Gastroesophageal sphincter (tissue), 3 donors: ENCODE measurements around the gene KHDRBS2.

Source experiments
- EP300 ChIP-seq: sonication (generic); formaldehyde crosslinking; IDR thresholded peaks from one replicate; pipeline ENCODE4 v1.6.1; 2017; ENCODE audit warnings: antibody characterized with exemption, mild to moderate bottlenecking
- POLR2A ChIP-seq, 2 donors: fragments of 450-650 bp; IDR thresholded peaks; one replicate each; pipeline ENCODE4 v1.6.1; 2017; ENCODE audit warnings: antibody characterized with exemption in 2 of 2, mild to moderate bottlenecking in 2 of 2, moderate library complexity in 1 of 2
- POLR2AphosphoS5 ChIP-seq: sonication (generic); formaldehyde crosslinking; IDR thresholded peaks from one replicate; pipeline ENCODE4 v1.6.1; 2017; ENCODE audit warnings: antibody characterized with exemption
- TF ChIP-seq, protein P1 (sequence below), 4 experiments: fragments of 200-600 bp in 2 of 4; fragments of 450-650 bp in 2 of 4; sonication (generic) in 1 of 4; IDR thresholded peaks; one replicate each; pipeline ENCODE4 v1.5.1; 2017 to 2019; ENCODE audit warnings: antibody characterized with exemption in 4 of 4, mild to moderate bottlenecking in 2 of 4, moderate library complexity in 2 of 4

DNA sequence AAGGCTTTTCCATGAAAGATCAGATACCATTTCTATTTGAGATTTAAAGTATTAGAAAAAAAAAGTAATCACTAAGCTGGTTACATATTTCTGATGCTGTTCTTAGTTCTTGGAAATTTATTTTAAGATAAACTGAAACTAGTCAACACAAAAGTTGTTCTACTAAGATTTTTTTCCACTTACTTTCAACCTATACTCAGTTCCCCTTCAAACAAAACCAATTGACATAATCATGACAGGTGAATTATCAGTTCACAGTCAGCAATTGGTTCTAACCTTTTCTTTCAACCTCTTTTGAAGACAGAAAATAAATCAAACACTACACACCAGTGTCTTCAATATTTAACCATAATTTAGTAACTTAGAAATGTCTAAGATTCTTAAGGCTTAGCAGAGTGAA, 228.7 kb downstream of the KHDRBS2 start:
- TF ChIP-seq, protein P1, sequence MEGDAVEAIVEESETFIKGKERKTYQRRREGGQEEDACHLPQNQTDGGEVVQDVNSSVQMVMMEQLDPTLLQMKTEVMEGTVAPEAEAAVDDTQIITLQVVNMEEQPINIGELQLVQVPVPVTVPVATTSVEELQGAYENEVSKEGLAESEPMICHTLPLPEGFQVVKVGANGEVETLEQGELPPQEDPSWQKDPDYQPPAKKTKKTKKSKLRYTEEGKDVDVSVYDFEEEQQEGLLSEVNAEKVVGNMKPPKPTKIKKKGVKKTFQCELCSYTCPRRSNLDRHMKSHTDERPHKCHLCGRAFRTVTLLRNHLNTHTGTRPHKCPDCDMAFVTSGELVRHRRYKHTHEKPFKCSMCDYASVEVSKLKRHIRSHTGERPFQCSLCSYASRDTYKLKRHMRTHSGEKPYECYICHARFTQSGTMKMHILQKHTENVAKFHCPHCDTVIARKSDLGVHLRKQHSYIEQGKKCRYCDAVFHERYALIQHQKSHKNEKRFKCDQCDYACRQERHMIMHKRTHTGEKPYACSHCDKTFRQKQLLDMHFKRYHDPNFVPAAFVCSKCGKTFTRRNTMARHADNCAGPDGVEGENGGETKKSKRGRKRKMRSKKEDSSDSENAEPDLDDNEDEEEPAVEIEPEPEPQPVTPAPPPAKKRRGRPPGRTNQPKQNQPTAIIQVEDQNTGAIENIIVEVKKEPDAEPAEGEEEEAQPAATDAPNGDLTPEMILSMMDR (IDR thresholded peaks at IDR 0.05), result no peak
- no peak for TF ChIP-seq POLR2A (IDR thresholded peaks at IDR 0.05)
- TF ChIP-seq POLR2AphosphoS5, result no peak
- TF ChIP-seq EP300, result no peak
